ENCODE measurements around the gene IRF4.

The IRF4 gene

DNA sequence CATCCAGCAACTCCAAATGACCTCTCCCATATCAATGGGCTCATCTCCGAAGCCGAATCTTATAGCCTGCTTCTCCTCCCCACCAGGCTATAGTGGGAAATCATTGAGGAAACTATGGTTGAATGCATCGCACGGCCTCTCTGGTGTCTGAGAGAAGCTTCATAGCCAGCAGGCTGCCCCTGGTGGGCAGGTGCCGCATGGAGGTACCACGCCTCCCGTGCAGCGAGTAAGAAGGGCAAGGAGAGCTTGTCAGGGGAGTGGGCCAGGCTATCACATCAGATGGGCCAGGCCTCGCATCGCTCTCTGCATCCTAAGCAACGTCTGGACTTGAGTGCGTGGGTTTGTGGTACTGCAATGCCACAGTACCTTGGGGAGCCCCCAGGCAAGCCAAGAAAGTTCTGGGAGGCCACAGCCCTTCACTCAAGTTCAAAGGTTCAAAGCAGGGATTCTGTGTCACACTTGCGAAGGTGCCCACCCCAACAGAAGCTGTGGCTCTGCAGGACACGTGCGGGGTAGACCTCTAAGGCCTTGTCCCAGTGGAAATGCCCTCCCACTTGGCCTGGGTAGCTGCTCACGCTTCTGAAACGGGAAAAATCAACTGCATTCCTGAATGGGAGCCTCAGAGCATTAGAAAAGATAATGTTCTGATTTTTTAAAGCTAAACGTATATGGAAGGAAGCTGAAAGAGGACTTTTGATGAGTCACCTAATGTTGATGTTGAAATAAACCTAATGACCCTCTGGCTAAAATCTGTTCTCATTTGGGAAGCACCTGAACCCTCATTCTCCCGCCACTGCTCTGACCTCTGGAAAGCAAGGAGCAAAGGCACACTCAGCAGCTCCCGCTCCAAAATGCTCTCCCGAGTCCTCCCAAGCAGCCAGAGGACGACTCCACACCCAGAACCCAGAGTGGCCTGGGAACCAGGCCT, 8.4 kb upstream of the IRF4 start:
- DNase-seq = no peak

DNA sequence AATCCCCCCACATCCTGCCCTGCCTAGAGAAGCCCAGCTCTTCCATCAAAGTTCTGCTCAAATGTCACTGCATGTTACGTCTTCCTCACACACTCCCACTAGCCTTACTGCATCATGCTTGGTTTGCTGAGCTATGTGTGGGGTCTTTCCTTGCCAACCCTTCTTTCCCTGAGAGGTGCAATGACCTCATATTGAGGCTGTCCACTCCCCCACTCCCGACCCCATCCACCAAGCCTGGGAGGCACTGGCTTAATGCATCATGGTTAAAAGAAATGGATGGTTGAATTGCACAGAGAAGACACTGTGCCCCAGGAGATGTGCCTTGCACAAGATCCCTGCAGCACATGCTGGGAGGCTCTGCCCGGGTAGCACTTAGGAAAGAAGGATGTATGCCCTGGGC, 7.7 kb upstream of the IRF4 start:
- no peak for DNase-seq

DNA sequence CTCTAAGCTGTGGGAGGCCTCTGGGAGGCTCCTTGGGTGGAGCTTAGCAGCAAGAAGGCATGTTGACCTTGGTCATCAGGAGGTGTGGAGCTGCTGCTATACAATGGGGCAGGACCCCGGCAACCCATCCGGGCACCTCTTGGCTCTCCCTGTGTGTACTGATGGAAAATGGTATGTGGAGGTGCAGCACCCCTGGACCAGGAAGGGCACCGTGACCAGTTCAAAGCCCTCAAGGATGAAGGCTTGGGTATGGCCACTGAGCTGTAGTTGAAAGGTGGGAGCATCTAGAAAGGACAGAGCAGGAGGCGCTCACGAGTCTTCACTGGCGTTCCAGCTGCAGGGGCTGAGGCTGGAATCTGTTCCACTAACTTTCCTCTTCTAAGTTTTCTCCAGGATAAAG, 6.7 kb upstream of the IRF4 start:
- no peak for DNase-seq

DNA sequence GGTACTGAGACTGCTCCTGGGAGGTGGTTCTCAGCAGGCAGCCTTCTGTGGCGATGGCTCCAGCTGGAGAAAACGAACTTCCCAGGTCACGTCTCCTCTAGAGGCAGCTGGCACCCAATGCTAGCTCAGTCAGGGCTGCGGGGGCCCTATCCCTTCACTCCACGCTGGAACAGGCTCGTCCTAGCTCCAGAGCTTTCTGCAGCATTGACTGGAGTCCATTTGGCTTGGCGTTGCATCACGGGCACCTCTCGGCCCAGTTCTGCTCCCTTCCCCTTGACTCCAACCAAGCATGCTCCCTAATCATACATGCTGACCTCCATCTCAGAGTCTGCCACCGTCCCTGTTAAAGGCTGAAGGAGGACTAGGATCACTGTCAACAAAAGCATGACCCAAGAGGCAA, 5.9 kb upstream of the IRF4 start:
- no peak for DNase-seq

DNA sequence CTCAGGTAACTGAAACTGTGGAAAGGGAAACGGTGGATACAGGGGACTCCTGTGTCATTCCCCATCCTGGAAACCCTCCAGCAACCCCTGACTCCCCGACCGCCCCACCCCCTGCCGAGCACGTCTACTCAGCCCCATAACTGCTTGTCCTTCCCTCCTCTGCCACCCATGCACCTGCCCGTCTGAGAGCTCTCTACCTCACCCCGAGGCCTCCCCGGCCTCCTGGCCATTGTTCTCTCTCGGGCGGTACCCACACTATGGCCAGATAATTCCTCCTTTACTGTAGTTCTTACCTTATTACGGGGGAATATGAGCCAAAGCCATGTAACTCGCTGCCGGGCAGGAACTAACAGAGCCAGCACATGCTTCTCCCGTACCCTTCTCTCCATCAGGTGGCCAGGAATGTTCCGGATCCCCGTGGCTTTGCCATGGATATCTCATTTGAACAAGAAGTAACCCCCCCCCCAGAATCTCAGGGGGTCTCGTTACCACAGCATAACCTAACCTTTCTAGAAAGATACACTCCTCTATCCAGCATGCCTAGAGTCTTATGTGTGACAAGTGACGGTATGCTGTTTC, 4.8 kb upstream of the IRF4 start:
- DNase-seq = no peak

DNA sequence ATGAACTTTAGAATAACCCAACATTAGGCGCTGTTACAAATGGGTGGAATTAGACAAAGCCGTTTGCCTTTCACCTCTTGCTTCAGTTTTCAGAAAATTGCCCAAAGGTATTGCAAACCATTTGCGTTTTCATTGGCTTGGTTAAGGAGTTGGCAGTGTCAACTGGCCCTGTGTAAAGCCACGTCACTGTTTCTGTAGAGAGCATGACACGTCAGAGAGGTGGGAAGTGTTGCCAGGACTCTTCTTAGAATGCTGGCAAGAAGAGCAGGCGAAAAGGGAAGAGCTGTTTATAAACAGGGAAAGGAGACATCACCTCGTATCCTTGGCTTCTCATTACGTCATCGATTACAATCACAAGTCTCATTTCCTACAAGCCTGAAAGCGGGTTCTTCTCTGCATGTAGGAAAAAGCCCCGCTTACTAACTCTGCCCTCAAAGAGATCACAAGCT, 4.2 kb upstream of the IRF4 start:
- no peak for DNase-seq

- DNase-seq = no peak
These were observed 3.2 kb upstream of the IRF4 start for GRCh38 chr6:388202-388903.

DNA sequence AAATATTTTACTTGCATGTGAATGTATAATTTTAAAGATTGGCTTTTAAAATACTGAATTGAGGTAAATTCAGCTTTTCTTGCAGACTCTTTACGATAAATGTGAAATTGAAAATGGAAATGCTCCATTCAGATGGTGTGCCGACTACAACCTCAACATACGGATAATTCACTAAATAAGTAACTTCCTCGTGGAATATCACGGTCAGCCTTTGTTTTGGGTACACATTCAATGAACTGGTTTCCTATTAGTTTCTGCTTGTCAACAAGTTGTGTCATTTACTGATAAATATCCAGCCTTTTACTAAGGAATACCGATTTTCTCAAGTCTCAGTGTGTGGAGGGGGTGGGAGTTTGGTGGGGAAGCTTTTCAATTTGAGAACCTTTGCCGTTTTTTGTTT, 2.4 kb upstream of the IRF4 start:
- DNase-seq = no peak

GRCh38 chr6:389622-390021, 1.9 kb upstream of the IRF4 start:
- no peak for DNase-seq

DNA sequence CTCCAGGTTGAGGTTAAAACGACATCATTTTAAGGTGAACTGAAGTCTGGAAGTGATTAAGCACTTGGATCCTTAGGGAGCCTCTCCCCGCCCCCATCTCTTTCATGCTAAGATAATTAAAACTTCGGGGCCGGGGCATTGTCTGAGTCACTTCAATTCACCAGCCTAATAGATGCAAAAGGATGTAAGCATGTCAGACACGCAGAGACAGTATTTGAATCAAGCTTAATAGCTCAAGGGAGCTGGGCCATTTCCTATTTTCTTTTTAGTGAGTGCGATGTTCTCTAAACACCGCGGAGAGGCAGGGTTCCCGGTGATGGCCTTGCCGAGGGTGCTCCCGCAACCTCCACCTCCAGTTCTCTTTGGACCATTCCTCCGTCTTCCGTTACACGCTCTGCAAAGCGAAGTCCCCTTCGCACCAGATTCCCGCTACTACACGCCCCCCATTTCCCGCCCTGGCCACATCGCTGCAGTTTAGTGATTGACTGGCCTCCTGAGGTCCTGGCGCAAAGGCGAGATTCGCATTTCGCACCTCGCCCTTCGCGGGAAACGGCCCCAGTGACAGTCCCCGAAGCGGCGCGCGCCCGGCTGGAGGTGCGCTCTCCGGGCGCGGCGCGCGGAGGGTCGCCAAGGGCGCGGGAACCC, 516 bp upstream of the IRF4 start:
- no peak for DNase-seq

GRCh38 chr6:392441-393390, 1.2 kb downstream of the IRF4 start:
- DNase-seq = no peak

DNA sequence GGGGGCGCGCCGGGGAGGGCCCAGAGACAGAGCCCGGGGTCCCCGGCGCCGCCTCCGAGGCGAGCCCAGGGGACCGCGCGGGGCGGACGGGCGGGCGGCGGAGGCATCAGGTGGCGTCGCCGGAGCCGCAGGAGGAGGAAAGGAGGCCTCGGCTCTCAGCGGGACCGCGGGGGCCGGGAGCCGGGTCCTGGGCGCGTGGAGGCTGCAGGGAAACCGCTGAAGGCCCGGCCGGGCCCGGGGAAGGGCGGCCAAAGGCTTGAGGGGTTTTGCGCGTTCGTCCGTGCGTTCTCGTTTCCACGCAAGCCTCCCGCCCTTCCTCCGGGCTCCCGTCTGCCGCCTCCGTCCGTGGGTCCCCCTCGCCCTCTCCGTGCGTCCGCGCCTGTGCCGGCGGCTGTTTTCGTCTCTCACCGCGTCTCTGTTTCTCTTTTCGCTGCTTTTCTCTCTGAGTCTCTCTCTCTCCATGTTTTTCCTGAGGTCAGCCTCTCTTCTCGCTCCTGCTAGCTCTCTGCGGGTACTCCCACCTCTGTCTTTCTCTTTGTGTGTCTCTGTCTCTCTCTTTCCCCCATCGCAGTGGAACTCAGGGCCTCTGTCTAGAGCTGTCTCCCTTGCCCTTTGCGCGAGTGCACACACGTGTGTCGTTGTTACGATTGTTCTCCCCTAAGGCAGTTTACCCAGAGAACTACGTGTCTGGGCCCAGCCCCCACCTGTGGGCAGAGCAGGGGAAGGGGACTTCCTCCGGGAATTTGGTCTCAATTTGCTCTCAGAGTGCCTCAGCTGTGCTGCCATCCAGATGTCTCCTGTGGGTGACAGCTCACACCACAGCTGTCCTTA, 2.1 kb downstream of the IRF4 start:
- no peak for DNase-seq

DNA sequence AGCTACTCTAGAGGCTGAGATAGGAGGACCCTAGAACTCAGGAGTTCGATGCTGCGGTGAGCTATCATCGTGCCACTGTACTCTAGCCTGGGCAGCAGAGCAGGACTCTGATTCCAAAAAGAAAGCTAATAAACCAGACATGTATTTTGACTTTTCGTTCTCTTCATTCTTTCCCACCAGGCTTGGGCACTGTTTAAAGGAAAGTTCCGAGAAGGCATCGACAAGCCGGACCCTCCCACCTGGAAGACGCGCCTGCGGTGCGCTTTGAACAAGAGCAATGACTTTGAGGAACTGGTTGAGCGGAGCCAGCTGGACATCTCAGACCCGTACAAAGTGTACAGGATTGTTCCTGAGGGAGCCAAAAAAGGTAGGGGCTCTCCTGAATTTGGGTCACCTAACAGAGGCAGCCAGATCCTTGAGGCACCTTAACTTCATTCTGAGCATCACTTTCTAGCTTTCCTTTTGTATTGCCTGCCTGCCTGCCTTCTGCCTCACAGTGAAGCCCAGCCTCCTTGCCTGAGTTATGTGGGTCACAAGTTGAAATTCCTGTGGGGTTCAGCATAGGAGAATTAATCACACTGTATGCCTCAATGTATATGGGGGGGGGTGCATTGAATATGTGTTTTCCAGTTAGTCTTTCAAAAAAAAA, 3.2 kb downstream of the IRF4 start:
- DNase-seq = no peak

GRCh38 chr6:395432-396125, 4.0 kb downstream of the IRF4 start:
- DNase-seq = no peak

- no peak for DNase-seq
These were observed 4.6 kb downstream of the IRF4 start for GRCh38 chr6:396126-396520.

DNA sequence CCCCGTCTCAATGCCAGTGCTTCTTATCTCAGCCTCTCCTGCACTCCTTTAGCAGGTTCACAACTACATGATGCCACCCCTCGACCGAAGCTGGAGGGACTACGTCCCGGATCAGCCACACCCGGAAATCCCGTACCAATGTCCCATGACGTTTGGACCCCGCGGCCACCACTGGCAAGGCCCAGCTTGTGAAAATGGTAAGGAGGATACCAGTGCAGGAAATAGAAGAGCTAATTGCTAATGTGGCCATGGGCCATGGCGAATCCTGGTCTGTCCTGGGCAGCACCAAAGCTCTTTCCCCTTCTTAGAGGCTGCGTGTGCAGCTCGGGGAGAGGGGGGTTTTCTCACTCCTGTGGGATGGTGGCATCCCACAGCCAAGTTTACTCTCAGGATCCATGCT, 5.5 kb downstream of the IRF4 start:
- no peak for DNase-seq

GRCh38 chr6:397604-398003, 6.1 kb downstream of the IRF4 start:
- DNase-seq = no peak

DNA sequence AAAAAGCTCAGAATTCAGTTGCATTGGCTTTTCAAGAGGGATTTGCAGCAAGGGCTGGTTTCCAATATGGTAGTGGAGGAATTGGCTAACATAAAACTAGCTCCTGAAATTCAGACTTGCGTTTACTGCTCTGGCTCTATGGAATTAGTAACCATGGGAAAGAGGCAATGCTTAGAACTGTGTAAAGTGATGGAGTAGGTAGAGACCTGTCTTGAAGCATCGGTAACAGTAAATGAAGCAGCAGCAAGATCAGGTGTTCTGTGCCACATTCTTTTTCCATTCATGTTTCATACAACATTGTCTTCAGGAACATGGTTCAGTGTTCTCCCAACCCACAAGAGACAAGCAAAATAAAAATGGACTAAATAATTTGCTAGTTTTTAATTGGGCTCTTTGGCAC, 6.5 kb downstream of the IRF4 start:
- no peak for DNase-seq

DNA sequence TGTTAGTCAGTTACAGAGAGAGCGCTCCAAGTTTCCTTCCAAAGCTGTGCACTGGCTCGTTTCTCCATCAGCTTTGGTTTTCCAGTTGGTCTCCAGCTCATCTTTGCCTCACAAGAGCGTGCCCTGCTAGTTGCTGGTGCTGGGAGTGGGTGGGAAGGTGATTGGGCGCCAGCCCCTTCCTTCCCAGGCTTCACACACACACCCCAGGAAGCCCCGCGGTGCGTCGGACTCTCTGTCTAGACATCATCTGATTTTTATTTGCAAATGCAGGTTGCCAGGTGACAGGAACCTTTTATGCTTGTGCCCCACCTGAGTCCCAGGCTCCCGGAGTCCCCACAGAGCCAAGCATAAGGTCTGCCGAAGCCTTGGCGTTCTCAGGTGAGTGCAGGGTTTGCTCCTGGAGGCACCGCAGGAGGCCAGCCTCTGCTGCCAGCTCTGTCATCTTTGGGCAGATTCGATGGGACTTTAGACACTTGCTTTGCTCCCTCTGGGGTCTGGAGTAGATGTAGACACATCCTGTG, 7.1 kb downstream of the IRF4 start:
- DNase-seq = no peak
